Stimulated activated CD8-positive, alpha-beta memory T cell treated with anti-CD3 and anti-CD28 coated beads, Interleukin-15, amount 100 ng/mL, for 48 hours (primary cell): ENCODE results near the gene LRBA.
"Not testable (repeated sequence)": the region's sequence is repeated elsewhere in the genome, so short reads cannot be mapped to it uniquely, and the experiment has no call there.

Experiments
- DNase-seq, 2 donors: peaks; one replicate each; pipeline ENCODE4 v3.0.0-alpha.2; 2020; ENCODE audit warnings: low read depth in 2 of 2

LRBA gene

DNA sequence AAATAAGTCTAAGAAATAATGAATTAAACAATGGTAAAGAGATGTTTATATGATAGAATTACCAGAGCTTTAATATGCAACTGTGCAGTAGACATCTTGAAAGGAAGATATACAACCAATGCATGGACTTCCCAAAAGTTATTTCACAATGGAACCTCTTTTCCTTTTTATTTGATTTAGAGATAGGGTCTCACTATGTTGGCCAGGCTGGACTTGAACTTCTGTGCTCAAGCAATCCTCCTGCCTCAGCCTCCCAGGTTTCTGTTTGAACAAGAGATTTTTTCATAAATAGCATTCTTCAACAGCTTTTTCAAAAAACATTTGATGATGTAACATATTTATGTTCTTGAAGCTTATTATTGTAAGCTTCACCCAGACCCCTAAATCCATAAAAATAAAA lies 72.0 kb downstream of the LRBA start:
- DNase-seq = no peak

DNA sequence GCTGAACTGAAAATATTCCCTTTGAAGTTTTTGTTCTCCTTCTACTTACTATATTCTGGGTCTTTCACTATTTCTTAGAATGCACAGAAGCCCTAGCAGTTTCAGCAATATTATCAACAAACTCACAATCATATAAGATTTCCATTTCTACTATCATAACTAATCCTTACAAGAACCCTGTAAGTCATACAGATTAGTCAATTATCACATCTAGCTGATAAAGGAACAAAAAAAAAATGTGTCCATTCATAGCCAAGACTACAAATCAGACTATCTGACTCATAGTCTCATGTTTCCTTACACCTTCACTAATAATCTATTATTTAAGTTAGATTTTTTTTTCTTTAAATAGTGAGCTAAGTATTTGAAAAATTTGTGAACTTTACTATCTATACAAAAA lies 72.5 kb downstream of the LRBA start:
- DNase-seq = no peak

DNA sequence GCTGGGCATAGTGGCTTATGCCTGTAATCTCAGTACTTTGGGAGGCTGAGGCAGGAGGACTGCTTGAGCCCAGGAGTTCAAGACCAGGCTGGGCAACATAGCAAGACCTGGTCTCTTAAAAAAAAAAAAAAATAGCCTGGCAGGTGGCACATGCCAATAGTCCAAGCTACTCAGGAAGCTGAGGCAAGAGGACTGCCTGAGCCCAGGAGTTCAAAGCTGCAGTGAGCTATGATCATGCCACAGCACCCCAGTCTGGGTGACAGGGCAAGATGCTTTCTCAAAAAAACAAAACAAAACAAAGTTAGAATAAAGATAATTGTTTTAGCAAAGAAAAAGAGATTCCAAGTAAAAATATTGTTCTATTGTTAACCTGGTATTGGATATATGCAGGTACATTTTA lies 75.0 kb downstream of the LRBA start:
- DNase-seq = no peak

DNA sequence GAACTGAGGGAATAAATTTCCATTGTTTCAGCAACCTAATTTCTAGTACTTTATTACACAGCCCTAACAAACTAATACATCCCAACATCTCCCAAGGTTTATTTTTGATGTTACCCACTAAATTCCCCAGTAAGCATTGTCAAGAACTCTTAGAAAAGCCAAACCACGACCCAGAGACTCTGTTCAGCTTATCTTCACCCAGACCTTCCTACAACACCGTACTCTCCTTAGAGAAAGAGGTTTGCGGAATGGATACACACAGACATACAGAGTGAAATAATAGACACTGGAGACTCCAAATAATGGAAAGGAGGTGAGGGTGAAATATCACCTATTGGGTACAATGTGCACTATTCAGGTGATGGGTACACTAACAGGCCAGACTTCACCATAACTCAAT lies 75.6 kb downstream of the LRBA start:
- DNase-seq = no peak

DNA sequence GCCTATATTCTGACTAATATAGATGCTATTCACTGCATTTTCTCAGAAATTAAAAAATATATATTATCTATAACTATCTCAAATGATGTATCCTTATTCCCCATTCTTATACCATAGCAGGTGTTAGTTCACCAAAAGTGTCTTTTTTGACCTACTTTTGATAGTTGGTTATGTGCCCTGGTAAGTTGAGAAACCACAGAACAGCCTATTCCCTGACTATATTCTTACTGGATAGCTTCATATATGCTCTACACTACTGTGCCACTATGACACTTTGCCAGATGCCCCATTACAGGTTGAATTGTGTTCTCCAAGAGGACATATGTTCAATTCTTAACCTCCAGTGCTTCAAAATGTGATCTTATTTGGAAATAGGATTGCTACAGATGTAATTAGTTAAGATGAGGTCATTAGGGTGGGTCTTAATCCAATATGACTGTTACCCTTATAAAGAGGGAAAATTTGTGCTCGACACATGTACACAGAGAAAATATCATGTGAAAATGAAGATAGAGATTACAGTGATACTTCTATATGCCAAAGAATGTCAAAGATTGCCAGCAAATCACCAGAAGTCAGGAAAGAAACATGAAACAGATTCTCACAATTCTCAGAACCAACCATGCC lies 76.1 kb downstream of the LRBA start:
- no peak for DNase-seq

DNA sequence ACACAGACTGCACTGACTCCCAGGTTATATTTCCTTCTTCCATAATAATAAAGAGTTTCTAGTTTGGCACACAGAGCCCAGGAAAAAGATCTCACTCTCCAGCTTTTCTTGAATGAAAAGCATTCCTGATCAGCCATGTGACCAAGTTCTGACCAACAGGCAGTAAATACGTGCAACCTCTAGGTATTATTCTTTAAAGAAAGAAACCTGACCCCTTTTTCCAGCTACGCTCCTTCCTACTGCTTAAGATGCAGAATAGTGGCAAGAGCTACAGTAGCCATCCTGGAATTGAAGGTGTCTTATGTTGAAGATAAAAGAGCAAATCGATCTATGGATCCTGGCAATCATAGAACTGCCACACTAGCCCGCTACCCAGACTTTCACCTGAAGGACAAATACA lies 76.7 kb downstream of the LRBA start:
- DNase-seq = no peak

DNA sequence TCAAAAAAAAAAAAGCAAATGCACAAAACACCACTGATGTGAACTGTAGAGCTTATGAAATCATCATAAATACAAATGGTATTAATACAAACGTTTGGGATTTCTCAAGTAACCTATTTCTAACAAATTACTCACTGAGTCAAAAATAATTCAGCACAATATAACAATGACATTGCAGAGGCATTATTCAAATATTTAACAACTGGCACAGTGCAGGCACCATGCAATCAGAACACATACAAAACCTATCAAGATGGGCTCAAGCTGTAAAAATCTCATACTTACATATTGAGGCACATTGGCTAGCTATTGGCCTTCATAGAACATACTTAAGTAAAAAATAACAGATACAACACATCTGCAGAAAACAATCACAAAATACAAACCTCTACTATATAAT lies 81.1 kb downstream of the LRBA start:
- no peak for DNase-seq

DNA sequence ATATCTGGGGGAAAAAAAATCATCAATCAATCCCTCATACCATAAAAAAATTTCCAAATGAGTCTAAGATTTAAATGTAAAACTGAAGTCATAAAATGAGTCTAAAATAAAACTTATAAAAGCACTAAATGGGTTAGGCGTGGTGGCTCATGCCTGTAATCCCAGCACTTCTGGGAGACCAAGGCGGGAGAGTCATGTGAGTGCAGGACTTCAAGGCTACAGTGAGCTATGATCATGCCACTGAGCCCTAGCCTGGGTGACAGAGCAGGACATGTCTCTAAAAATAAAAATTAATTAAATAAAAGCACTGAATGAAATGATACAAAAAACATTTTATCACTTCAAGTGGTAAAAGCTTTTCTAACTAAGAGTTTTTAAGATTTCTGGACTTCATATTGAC lies 83.3 kb downstream of the LRBA start:
- no peak for DNase-seq

DNA sequence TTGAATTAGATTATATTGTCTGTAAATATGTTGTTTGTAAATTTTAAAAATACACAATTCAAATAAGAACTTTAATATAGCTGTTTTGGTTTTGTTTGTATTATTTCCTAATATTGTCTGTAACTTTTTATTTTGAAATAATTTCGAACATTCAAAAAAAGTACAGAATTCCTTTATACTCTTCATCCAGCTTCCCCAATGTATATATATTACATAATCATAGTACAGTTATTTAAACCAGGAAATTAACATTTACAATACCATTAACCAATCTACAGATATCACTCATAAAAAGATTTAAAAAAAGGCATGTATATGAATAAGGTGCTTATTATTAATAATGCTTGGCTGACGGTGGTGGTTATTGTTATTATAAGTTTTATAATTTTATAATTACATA lies 84.1 kb downstream of the LRBA start:
- DNase-seq = no peak

DNA sequence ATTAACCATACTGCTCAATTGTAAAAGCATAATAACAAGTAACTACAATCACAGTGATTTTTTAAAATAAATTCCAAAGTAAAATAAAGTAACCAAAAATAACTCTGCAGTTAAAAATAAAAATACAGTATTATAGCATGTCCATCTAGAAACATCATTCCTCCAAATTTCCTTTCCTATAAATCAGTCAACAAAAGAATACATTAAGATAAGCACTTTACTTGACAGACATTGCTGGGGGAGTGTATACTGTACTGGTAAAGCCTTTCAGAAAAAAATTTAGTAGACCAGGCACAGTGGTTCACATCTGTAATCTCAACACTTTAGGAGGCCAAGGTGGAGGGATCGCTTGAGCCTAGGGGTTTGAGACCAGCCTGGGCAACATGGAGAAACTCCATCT lies 91.1 kb downstream of the LRBA start:
- DNase-seq = no peak

DNA sequence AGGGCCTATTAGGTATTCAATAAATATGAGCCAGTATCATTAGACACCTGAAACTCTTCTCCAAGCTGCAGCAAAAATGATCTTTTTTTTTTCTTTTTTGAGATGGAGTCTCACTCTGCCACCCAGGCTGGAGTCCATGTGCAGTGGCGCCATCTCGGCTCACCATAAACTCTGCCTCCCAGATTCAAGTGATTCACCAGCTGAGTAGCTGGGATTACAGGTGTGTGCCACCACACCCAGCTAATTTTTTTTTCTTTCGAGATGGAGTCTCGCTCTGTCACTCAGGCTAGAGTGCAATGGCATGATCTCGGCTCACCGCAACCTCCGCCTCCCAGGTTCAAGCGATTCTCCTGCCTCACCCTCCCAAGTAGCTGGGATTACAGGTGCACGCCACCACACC lies 93.6 kb downstream of the LRBA start:
- DNase-seq = not testable (repeated sequence)

DNA sequence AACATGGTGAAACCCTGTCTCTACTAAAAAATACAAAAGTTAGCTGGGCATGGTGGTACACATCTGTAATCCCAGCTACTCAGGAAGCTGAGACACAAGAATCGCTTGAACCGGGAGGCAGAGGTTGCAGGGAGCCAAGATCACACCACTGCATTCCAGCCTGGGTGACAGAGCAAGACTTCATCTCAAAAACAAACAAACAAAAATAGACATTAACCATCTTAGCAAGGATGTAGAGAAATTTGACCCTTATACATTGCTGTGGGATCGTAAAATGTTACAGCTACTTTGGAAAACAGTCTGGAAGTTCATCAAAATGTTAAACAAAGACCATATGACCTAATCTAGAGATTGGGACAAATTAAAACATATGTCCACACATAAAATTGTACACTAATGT lies 96.5 kb downstream of the LRBA start:
- DNase-seq = not testable (repeated sequence)

DNA sequence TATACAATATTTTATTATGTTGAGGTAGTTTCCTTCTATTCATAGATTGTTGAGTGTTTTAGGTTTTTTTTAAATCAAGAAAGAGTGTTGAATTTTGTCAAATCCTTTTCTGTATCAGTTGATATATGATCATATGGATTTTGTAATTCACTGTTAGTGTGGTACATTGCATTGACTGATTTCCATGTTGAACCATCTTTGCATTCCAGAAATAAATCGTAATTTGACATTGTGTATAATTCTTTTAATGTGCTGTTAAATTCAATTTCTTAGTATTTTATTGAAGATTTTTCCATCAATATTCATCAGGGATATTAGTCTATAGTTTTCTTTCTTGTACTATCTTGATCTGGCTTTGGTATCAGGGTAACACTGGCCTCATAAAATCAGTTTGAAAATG lies 103.8 kb downstream of the LRBA start:
- no peak for DNase-seq

DNA sequence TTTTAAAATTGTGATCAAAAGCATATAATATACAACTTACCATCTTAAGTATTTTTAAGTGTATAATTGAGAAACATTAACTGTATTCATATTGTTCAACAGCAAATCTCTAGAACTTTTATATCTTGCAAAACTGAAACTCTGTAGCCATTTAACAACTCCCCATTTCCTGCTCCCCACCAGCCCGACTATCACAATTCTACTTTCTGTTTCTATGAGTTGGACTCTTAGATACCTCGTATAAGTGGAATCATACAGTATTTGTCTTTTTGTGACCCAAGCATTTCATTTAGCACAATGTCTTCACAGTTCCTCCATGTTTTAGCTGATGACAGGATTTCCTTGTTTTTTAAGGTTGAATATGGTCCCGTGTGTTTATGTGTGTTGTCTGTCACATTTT lies 106.0 kb downstream of the LRBA start:
- DNase-seq = no peak

DNA sequence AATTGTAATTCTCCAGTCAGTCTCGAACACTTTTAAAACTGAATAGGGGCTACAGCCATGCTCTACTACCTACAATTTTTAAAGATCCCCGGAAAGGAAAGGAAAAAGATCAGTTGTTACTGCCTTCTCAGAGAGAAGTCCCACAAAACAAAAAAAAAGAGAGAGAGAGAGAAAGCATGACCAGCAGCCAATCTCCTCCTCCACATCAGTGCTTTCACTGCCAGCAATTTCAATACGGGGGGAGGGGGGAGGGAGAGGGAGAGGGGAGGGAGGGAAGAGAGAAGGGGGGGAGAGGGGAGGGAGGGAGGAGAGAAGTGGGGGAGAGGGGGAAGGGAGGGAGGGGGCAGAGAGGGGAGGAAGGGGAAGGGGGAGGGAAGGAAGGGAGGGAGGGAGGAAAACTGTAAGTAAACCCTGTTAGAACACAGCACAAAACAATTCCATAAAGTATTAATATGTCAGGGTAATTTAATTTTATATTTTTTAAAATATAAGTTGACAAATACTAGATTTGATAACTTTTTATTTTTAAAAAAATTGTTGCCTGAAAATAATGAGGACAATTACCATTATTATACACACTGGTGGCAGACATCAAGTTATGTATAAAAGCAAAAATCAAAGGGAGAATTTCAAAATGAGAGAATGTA lies 108.0 kb downstream of the LRBA start:
- DNase-seq = no peak

DNA sequence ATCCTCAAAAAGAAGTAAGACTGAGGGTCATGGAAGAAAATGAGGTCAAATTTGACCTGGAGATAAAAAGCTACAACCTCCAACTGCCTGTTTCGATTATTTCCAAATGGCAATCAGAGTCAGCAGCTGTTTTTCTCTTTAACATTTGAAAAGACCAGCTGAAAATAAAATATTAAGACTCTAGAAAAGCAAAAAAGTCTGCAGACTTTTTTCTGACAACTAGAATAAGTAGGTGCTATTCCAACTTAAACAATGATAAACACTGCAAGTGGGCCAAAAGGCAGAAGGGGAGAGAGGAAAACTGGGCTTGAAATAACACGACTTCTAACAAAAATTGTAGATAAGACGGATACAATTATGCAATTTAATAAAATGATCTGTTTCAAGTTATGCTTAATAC lies 110.4 kb downstream of the LRBA start:
- DNase-seq = no peak

DNA sequence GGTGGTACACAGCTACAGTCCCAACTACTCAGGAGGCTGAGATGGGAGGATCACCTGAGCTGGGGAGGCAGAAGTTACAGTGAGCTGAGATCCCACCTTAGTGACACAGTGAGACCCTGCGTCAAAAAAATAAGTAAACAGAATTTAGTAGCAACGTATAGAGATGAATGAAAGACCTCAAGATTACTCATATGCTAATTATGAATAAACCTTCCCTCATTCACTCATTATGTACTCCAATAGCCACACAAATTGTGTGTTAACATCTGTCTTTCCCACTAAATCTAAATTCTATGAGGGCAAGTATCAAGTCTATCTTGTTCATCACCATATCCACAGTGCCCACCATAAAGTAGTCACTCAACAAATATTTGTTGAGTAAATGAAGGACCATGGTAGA lies 111.5 kb downstream of the LRBA start:
- DNase-seq = no peak

DNA sequence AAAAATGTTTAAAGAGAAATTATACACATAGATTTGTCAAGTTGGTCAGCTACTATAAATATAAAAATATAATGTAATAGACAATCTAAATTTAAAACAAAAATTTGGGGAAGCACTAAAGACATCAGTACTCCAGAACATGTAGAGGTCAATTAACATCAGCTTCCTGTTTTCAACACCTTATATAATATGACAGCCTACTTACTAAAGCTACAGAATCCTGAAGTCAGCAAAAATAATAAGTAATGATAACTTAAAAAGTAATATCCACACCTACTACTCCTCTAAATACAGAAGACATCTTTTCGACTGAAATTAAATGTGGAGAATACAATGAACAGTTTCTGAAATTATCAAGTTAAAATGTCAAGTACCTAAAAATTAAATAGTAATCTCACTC lies 118.6 kb downstream of the LRBA start:
- no peak for DNase-seq

DNA sequence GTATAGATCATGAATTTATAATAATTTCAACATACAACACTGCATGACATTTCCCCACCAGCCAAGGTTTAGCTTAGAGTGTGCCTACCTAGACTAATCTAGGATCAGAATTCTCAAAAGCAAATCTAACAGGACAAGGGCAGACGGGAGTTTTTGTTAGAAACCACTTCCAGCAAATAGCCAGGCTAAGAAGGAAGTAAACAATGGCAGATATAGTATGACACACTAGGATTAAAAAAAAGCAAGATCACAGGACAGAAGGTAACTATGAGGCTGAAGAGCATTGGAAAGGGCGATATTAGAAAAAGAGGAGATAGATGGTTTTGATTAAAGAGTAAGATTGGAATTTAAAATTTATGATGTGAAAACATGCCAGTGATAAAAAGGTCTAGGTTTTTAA lies 124.8 kb downstream of the LRBA start:
- no peak for DNase-seq

DNA sequence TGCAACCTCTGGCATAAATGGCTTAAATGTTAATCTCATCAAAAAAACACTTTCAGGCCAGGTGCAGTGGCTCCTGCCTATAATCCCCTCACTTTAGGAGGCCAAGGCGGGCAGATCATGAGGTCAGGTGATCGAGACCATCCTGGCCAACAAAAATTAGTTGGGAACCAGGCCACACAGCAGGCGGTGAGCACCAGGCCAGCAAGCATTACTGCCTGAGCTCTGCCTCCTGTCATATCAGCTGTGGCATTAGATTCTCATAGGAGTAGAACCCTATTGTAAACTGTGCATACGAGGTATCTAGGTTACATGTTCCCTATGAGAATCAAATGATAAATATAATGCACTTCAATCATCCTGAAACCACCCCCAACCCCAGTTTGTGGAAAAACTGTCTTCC lies 125.8 kb downstream of the LRBA start:
- no peak for DNase-seq

DNA sequence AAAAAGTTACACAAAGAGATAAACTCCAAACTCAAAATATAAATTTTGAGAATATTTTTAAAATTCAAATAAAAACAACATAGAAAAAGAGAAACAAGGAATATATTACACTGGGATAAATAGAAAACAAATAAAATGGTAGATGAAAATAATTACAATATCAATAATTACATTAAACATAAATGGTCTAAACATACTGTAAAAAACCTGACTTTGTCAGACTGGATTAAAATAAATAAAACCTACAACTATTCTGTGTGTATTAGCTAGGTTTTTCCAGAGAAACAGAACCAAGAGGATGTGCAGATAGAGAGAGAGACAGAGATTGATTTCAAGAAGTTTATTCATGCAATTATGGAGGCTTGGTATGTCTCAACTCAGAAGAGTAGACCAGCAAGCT lies 126.5 kb downstream of the LRBA start:
- no peak for DNase-seq

DNA sequence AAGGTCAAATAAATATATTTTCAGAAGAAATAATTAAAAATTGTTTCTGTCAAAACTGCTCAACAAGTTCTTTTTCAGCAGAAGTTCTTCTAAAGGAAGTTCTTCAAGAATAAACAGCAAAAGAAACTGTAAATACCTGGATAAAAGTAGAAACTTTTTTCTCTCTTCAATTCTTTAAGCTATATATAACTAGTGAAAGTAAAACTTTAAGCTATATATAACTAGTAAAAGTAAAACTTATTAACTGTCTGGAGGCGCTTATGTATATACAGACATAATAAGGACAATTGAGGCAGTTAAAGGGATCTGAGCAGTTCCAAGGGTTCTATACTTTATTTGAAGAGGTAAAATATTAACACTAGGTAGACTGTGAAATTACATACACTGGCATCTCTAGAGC lies 126.9 kb downstream of the LRBA start:
- DNase-seq = no peak

DNA sequence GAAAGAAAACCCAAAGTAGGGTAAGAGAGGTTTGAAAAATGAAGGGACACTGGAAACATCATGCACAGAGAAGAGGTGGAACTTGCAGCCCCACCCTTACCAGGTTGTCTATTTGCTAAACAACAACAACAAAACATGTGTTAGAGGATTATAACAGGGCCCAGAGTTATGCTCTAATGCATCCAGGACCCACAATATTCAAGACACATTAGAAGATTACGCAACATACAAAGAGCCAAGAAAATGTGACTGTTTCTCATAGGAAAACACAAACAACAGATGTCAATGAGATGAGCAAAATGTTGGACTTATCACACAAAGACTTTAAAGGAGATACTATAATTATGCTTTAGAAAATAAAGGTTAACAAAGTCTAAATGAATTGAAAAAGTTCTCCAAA lies 128.5 kb downstream of the LRBA start:
- no peak for DNase-seq

DNA sequence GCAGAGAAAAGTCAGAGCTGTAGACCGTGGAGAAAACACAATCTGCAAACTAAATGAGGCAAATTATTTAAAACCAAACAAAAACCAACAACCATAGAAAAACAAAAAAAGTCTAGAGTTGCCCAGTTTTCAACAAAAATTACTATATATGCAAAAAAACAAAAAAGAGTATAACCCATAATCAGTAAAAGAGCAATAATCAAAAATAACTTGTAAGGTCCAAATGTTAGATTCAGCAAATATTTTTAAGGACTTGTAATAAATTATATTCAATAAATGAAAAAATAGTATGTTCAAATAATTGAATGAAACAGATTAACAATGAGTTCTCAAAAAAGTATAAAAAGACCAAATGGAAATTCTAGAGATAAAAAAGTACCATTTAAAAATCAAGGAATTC lies 130.5 kb downstream of the LRBA start:
- DNase-seq = no peak
